Limb (tissue), 2 donors: Measurements from ENCODE around the gene CEACAM18.
"Not testable (repeated sequence)": the region's sequence is repeated elsewhere in the genome, so short reads cannot be mapped to it uniquely, and the experiment has no call there.

Experiments used
- DNase-seq, 2 donors: peaks; one replicate each; pipeline ENCODE4 v3.0.0-alpha.2; 2016; ENCODE audit errors: extremely low spot score in 2 of 2

The CEACAM18 gene

DNA sequence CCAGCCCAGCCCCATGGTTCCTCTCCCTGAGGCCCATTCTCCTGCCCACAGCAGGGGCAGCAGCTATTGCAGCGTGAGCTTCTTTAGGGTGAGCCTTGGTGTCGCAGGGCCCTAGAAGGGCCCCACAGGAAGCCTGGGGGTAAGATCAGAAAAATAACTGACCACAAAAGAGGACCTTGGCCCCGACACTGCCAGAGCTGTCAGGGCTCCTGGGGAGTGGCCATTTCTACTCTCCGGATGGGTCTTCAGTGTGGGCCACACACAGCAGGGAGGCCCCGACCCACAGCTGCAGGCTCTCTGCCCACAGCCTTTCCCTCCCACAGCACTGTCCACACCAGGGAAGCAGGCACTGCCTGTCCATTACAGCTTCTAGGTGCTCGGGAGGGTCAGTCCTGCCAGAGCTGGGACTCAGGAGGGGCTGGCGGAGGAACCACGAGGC lies 16.6 kb upstream of the CEACAM18 start:
- DNase-seq, result no peak

DNA sequence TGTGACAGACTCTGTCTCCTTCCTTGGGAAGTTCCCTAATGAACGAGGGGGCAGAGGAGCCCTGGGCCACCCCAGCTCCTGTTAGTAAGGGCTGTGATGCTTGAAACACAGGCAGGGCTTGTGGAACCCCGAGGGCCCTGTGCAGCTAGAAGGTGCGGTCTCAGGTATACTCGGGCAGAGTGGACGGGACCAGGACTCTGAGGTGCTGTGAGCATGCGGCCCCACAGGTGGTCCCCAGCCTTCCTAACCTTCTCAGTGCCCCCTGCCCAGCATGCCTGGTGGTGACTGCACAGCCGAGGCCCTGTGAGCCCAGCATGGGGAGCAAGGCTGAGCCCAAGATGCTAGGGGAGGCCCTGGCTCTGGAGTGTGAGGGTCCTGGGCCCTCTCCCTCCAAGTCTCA lies 16.1 kb upstream of the CEACAM18 start:
- DNase-seq, result no peak

DNA sequence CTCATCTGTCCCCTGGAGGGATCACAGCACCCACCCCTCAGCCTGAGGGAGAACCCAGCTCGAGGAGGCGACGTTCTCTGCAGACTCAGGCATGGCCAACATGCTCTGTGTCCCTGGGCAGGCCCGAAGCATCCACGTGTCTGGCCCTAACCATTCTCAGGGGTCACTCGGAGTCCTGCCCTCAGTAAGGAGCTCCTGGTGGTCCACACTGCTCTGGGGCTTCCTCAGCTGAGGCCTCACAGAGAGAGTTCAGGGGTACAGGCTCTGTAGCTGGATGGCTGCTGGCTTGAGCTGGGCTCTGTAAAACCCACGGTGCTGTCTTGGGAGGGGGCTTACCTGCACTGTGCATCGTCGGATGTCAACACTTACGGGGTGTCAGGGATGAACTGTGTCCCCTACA lies 15.7 kb upstream of the CEACAM18 start:
- DNase-seq, result no peak

DNA sequence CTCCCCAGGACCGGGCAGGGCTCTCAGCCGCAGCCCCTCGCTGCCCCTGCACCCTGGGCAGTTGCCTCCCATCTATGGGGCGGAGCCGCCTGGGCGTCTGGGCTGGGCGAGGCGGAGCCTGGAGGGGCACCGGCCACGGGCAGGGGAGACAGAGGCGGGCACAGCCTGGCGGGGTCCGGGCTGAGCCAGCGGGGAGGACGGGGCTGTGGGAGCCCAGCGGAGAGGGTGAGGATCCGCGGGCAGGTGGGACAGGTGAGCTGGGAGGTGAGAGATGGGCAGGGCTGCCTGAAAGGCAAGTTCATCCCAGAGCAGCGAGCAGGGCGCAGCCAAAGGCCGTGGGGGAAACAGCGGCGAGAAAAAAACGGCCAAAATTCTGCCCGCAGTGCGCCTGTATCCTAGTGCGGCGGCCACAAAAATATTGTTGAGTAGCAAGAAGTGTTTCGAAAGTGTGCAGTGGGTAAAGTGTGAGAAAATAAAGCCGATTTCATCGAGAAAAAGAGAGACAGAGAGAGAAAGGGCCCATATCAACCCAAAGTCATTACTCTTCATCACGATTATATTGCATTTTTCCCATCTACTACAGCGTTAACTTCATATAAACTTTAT lies 14.3 kb upstream of the CEACAM18 start:
- DNase-seq, result not testable (repeated sequence)

DNA sequence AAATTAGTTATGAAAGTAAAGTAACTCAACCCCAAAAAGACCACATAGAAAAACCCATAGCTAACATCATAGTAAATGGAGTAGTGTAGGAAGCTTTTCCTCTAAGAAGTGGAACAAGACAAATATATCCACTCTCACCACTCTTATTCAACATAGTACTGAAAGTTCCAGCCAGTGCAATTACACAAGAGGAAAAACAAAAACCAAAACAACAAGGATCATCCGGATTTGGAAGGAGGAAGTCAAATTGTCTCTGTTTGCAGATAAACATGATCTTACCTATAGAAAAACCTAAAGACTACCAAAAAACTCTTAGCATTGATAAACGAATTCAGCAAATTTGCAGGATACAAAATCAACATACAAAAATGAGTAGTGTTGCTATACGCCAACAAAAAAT lies 11.6 kb upstream of the CEACAM18 start:
- DNase-seq, result no peak

DNA sequence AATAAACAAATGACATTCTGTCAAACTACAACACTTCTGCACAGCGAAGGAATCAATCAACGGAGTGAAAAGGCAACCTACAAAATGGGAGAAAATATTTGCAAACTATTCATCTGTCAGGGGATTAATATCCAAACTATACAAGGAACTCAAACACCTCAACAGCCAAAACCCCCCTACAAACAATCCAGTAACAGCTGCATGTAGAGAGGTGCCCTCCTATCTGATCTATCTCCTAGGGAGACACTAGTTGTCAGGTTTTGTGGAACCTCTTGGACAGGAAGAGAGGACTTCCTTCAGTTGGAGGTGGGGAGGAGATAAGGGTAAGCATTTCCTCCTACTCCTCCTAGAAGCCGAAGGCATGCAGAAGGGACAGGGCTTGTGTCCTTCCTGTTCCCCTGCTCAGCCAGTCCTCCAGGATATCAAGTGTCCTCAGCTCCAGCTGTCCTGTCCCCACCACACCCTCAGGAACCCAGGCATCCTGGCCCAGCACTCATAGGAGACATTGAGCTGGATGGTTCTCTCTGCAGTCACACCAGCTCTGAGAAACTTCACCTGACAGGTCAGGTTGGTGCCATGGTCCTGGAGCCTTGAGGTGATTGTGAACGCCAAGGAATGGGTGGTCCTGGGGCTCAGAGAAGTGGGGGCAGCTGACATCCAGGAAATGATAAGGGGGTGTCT lies 10.3 kb upstream of the CEACAM18 start:
- no peak for DNase-seq

DNA sequence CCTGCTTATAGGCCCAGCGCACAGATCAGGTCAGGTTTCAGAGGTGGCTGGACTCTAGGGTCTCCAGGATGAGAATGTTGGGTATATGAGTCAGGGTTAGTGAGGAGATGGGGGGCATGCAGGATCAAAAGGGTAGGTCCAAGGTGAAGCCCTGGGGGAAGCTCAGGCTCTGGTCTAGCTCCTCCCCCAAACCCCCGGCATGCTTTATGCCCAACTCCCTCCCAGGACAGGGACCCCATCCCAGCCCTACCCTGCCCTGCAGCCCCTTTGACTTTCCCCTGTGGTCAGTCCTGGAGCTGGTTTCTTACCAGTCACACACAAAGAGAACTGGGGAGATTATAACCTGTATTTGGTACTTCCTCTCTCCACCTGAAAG lies 9.8 kb upstream of the CEACAM18 start:
- no peak for DNase-seq

DNA sequence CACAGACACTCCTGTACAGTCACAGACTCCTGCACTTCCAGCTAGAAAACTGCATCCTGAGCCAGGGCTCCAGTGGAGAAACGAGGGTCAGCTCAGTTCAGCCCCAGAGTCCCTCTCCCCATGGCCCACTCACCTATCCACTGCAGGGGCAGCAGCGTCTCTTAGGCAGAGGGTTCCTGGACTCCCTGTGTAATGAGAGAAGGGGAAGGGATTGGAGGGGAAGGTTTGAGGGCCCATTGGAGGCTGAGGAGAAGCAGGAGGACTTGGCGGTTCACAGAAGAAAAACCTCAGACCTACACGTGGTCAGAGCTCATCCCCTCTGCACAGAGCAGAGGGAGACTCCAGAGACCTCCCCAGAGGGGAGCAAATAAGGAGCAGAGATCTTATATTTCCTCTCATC lies 9.2 kb upstream of the CEACAM18 start:
- DNase-seq, result no peak

DNA sequence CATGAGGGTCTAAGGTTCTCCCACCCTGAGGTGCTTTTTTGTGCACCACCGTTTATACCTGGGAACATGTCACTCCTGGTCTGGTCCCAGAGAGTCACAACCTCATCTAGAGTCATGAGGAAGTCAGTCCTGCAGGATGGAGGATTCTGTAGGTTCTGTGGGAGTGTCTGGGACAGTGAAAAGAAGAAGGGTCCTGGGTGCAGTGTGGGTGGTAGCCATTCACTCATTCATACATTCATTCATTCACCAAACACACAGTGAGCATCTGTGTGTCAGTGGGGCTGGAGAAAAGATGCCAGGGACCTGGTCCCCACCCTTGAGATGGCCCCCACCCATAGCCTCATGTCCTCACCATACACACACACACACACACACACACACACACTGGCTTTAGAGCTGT lies 8.7 kb upstream of the CEACAM18 start:
- no peak for DNase-seq

DNA sequence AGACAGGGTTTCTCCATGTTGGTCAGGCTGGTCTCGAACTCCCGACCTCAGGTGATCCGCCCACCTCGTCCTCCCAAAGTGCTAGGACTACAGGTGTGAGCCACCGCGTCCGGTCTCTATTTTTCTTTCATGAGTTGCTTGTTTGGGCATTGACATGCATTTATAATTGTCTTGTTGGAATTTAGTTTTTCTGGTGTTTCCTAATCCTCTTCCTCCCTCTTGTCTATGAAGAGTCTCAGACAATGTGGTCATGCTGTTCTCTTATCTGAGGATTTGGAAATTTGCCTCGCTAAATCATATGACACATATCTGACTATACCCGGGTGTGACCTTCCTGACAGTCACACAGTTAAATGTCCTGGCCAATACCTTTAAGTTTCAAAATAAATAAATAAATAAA lies 7.4 kb upstream of the CEACAM18 start:
- DNase-seq, result no peak

DNA sequence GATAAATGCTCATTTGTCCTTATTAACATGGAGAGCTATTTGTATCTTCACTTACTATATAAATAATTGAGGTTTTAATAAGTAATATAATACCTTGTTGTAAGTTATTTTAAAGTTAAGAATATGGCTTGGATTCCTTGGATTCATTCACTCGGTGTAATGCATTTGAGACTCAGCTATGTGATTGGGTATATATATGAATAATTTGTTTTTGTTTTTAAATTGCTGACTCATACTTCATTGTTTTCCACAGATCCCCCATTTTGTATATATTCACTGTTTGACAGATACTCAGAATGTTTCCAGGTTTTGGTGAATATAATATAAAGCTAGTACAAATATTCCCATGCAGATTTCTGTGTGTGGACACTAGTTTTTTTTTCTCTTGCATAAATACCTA lies 6.8 kb upstream of the CEACAM18 start:
- no peak for DNase-seq

DNA sequence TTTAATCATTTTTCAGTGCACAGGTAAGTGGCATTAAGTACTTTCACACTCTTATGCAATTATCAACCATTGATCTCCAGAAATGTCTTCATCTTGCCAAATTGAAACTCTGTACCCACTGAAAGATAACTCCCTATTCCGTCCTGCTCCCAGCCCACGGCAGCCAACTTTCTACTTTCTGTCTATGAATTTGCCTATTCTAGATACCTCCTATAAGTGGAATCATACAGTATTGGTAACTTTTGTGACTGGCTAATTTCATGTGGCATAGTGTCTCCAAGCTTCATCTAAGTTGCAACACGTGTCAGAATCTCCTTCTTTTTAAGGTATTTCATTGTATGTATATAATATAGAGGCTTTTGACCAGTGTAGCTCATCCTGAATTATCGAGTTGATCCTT lies 5.7 kb upstream of the CEACAM18 start:
- DNase-seq, result no peak

DNA sequence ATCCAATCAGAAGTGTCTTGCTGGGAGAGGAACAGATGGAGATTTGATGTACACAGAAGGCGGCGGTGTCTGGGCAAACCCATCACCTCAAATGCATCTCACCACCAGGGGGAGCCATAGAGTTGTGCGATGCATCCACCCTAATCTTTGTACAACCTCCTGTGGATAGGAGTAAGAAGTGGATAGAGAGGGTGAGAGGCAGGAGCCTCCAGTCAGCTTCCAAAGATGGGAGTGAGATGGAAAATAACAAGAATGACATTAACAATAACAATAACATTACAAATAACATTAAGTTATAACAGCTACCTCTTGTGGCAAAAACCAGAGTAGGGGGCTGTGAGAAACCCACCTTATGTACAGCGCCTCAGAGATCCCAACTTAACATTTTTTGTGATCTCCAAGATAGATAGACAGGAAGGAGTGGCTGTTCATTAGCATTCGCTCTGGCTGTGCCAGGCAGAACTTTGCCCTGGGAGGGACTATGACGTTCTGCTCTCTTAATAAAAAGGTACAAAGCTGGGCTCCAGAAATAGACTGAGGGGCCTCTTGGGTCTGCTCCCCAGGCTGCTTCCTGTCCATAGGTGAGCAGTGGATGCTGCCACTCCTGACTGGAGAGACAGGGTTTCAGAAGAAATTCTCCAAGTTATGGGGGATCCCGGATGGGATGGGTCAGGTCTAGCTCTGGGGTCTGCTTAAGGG lies 5.2 kb upstream of the CEACAM18 start:
- DNase-seq, result peak; percentile 33 to 76

DNA sequence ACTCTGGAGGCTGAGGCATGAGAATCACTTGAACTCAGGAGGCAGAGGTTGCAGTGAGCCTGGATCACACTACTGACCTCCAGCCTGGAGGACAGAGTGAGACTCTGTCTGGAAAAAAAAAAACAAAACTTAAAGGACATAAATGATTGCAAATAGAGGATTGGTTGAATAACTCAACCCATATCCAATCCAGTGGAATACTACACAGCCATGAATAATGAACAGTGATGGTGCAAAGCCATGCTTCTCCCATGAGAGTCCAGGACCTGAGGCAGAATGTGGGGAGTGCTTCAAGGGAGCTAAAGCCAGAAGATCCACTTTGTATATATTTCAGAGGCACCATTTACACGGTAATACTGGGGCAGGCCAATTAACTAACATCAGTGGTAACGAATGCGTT lies 2.2 kb upstream of the CEACAM18 start:
- no peak for DNase-seq

DNA sequence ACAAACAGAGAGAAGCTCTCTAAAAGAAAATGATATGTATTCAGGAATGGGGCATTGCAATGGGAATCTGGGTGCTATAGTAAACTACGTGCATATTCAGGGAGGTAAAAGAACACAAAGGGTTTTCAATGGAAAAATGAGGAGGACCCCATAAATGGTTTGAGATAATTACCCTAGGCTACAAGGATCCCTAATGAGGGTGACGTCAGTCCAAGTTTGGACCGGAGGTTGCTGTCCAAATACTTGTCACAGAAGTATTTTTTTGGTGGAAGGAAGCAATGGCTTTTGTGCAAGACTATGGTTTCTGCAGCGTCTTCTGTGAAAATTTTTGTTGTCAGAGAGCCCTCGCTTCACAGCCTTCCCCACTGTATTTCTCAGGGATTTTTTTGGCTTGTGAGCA lies 995 bp upstream of the CEACAM18 start:
- no peak for DNase-seq

DNA sequence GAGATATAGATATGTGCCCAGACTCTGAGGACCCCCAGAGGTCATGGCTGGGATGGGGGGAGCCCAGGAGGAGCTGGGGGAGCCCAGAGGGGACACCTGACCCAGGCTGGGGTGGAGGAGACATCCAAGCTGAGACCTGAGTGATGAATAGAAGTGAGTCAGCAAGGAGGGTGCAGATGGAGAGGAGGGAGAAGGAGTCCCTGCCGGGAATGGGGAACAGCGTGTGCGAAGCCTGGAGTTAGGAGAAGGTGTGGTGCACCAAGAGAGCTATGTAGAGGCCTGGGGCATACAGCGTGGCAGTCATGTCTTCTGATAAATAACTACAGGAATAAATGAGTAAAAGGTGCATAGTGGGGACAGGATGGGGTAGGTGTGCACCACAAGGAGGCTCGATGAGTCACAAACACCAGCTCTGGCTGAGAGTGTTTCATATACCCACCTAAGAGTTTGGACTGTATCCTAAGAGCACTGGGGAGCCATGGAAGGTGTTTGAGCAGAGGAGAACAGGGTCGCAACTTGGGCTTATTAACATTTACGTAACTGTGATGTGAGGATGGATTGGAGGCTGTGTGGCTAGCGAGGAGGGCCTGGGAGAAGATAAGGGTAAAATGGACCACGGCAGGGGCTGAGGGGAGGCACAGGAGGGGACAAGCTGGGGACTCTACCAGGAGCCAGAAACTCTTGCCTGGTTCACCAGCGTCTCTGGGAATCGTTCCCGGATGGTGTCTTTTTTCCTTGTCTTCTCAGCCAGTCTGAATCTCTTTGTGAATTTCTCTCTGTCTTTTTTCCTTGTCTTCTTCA lies 1.4 kb downstream of the CEACAM18 start:
- no peak for DNase-seq

DNA sequence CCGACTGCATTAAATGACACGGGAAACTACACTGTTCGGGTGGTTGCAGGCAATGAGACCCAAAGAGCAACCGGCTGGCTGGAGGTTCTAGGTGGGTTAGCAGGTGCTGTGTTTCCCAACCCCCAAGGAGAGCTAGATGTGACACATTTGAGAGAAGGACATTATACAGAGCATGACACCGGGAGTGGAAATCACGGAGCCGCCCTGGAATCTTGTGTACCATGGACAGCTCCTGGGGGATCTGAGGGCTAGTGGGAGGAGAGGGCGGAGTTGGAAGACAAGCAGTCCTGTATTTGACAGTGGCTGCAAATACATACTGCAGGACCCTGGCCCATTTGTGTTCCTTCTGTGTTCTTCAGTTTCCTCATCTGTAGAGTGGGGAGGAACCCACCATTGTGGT lies 2.3 kb downstream of the CEACAM18 start:
- peak in 1 of 2 donors; percentile 51 for DNase-seq

DNA sequence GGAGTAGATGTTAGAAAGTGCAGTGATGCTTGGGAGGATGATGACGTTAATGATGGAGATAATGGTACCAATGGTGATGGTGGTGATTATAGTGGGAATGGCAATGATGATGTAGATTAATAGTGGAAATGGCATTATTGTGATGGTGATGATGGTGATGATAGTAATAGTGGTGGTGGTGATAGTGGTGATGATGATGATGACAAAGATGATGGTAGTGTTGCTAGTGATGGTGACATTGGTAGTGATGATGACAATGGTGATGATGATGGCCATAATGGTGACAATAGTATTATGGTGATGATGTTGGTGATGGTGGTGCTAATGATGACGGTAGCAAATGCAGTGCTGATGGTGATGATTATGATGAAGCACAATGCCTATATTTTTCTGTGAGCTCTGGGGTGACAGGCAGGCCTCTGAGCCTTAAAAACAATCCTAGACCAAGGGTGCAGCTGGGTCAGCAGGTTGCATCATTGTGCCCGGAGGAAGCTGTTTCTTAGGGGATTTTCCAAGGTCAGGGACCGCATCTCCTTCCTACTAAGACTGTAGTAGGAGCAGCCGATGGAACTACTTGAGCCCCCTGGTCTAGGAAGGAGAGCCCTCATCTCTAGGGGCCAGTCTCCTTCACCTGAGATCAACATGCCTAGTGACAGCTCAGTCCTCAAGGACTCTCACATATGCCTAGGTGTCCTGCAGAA lies 7.8 kb downstream of the CEACAM18 start:
- no peak for DNase-seq

DNA sequence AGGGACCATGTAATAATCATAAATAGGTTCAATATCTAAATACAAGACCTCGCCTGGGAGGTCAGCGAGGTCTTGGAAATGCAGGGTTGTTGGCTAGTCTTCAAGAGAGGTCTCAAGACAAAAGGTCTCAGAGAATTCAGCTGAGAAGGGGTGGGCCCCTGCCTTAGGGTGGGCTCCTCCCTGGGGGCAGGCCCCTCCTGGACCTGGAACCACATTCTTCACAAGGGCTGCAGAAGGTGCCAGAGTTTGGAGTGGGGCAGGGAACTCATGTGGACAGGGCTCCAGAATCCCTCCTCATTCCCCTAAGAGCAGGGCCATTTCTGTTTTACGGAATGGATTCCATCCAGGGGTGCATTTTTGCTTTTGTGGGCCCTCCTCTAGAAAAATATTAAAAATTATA lies 10.2 kb downstream of the CEACAM18 start:
- no peak for DNase-seq

DNA sequence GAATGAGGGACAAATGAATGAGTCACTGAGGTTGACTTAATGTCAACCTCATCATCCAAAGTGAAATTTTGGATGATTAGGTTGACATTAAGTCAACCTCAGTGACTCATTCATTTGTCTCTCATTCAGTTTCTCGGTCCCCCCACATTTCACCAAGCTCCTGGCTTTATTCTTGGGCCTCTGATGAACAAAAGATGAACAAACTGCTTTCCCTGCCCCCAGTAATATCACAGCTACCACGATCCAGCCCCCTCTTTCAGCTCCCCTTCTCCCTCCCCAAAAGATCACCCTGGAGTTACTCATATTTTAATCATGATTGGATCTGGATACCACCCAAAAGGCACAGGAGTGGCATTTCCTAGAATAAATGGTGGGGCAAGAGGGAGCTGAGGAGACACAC lies 10.8 kb downstream of the CEACAM18 start:
- no peak for DNase-seq

DNA sequence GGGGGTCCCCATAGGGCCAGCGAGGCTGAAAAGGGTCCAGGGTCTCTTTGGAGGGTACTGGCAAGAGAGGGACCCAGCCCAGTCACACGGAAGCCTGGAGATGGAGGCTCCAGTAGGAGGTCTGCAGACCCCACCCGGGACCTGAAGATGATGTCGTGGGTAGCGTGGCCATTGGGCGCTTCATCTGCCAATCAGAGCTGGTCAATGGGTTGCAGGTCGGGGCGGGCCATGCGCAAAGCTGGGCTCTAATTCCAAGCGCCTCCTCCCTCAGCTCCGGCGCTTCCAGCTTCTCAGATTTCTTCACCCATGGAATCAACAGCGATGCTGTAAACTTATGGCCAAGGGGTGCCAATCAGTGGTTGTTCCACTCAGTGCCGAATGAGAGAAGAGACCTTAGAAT lies 12.3 kb downstream of the CEACAM18 start:
- DNase-seq, result no peak

DNA sequence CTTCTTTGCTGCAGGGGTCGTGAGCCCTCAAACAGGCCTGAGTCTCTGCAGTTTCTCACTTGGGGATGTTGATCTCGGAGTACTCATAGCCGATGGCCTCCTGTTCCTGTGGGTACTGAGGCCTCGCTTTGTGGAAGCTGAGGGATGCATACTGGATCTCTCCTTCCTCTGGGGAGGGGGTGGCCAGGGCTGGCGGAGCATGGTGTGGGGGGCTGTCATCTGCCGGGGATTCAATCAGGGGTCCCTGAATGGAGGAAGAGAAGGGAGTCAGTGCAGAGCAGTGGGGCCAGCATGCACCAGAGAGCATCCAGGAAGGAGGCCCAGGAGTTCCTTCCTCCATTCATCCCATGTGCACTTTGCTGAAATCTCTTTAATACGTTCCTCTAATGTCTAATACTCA lies 13.2 kb downstream of the CEACAM18 start:
- no peak for DNase-seq
